BLaER1 treated with 17β-estradiol and CSF1 and Interleukin-3, amounts not matched to agents 10 nM and 100 nM (cell line): ENCODE data around the gene BBLN.

Experiments
- H3K27ac ChIP-seq, 11 experiments: shearing (Covaris generic); formaldehyde crosslinking; 2 replicates each; pipeline ENCODE4 v1.8.1; 2022
- H3K27me3 ChIP-seq, 11 experiments: shearing (Covaris generic); formaldehyde crosslinking; 2 replicates each; pipeline ENCODE4 v1.8.1; 2022
- H3K36me3 ChIP-seq, 11 experiments: shearing (Covaris generic); formaldehyde crosslinking; 2 replicates each; pipeline ENCODE4 v1.8.1; 2022
- H3K4me1 ChIP-seq, 10 experiments: shearing (Covaris generic); formaldehyde crosslinking; 2 replicates each; pipeline ENCODE4 v1.8.1; 2022
- H3K4me2 ChIP-seq, 11 experiments: shearing (Covaris generic); formaldehyde crosslinking; 2 replicates each; pipeline ENCODE4 v1.8.1; 2022
- H3K4me3 ChIP-seq, 10 experiments: shearing (Covaris generic); formaldehyde crosslinking; 2 replicates each; pipeline ENCODE4 v1.8.1; 2022
- H3K9ac ChIP-seq, 11 experiments: shearing (Covaris generic); formaldehyde crosslinking; 2 replicates each; pipeline ENCODE4 v1.8.1; 2022
- H3K9me3 ChIP-seq, 11 experiments: shearing (Covaris generic); formaldehyde crosslinking; replicated peaks in 1 of 11; 2 replicates each; pipeline ENCODE4 v1.8.1; 2022
- H4K20me1 ChIP-seq, 11 experiments: shearing (Covaris generic); formaldehyde crosslinking; 2 replicates each; pipeline ENCODE4 v1.8.1; 2022
- Cebpa-rat ChIP-seq, 11 experiments: shearing (Covaris generic); IDR thresholded peaks; 2 replicates each; pipeline ENCODE4 v1.8.1; 2022

The BBLN gene

GRCh38 chr9:128193469-128194096, 33.5 kb downstream of the BBLN start:
- Histone ChIP-seq H3K4me3 (no peak overlapping the region), H3K9me3 (no peaks in the 10 kb centered on the region), H3K27me3 (no peaks in the 10 kb centered on the region), H3K4me1 (peaks cover 20 to 42% (median 32%) of the 10 kb centered on the region in 10 experiments), H3K4me2 (peak overlapping the region in 9 of 11 experiments; percentile 3 to 99 (median 26); a peak in 9 of 22 replicates), H3K27ac (no peak overlapping the region), H3K36me3 (peaks cover 7 to 19% (median 17%) of the 10 kb centered on the region in 11 experiments; a peak in 19 of 22 replicates), H4K20me1 (peaks cover 0 to 11% (median 0%) of the 10 kb centered on the region in 11 experiments; a peak in 2 of 22 replicates), H3K9ac (0 out of 22 replicates have a peak overlapping the region, but pooled peaks of 1 of the 11 experiments have one; percentile 23)
- no peak for TF ChIP-seq Cebpa-rat (IDR thresholded peaks at IDR 0.05)

- no peaks in the 10 kb centered on the region for H4K20me1 ChIP-seq
- H3K9me3 ChIP-seq, result no peaks in the 10 kb centered on the region
- no peak overlapping the region for H3K27ac ChIP-seq
- no peaks in the 10 kb centered on the region for H3K36me3 ChIP-seq
- H3K9ac ChIP-seq, result 0 out of 22 replicates have a peak overlapping the region, but pooled peaks of 1 of the 11 experiments have one; percentile 13
- no peak for TF ChIP-seq Cebpa-rat (IDR thresholded peaks at IDR 0.05)
- H3K4me2 ChIP-seq, result peak overlapping the region in 5 of 11 experiments; percentile 30 to 100 (median 99); a peak in 7 of 22 replicates
- no peak overlapping the region for H3K4me3 ChIP-seq
- peaks cover 0 to 3% (median 0%) of the 10 kb centered on the region in 11 experiments; a peak in 2 of 22 replicates for H3K27me3 ChIP-seq
- H3K4me1 ChIP-seq, result peaks cover 17 to 44% (median 37%) of the 10 kb centered on the region in 10 experiments
Observed at GRCh38 chr9:128201441-128202369, 41.6 kb downstream of the BBLN start.

- H3K36me3 ChIP-seq, result no peaks in the 10 kb centered on the region
- TF ChIP-seq Cebpa-rat (IDR thresholded peaks at IDR 0.05), result no peak
- peaks cover 0 to 3% (median 0%) of the 10 kb centered on the region in 11 experiments; a peak in 2 of 22 replicates for H3K27me3 ChIP-seq
- H3K4me1 ChIP-seq, result peaks cover 26 to 54% (median 46%) of the 10 kb centered on the region in 10 experiments
- H3K4me2 ChIP-seq, result peak overlapping the region; percentile 97 to 100 (median 99)
- peak overlapping the region in 7 of 11 experiments; percentile 31 to 67 (median 45); a peak in 11 of 22 replicates for H3K27ac ChIP-seq
- H4K20me1 ChIP-seq, result no peaks in the 10 kb centered on the region
- H3K4me3 ChIP-seq, result peak overlapping the region in 7 of 10 experiments; percentile 69 to 76 (median 70); a peak in 7 of 20 replicates
- no peaks in the 10 kb centered on the region for H3K9me3 ChIP-seq
- H3K9ac ChIP-seq, result peak overlapping the region in 7 of 11 experiments; percentile 13 to 83 (median 77); a peak in 9 of 22 replicates
Observed at GRCh38 chr9:128202648-128203023, 42.6 kb downstream of the BBLN start.

GRCh38 chr9:128203024-128203706, 43.1 kb downstream of the BBLN start, which contains the start of gene DNM1:
DNM1 (plus strand) TSS chr9:128203379; CDS start chr9:128203471, 92 bp downstream.
- peak within 1 kb of the TSS; percentile 60 to 76 (median 70) for H3K4me3 ChIP-seq
- H3K27ac ChIP-seq, result peak within 1 kb of the TSS in 9 of 11 experiments; percentile 14 to 67 (median 63); a peak in 17 of 22 replicates
- TF ChIP-seq Cebpa-rat (IDR thresholded peaks at IDR 0.05), result no peak
- H4K20me1 ChIP-seq, result no peaks in the 10 kb centered on the region
- peaks cover 32 to 59% (median 51%) of the 10 kb centered on the region in 10 experiments for H3K4me1 ChIP-seq
- no peaks in the 10 kb centered on the region for H3K9me3 ChIP-seq
- H3K9ac ChIP-seq, result peak within 1 kb of the TSS; percentile 56 to 83 (median 72); a peak in 21 of 22 replicates
- H3K36me3 ChIP-seq, result no peaks in the 10 kb centered on the region
- peaks cover 0 to 3% (median 0%) of the 10 kb centered on the region in 11 experiments; a peak in 2 of 22 replicates for H3K27me3 ChIP-seq
- peak within 1 kb of the TSS; percentile 97 to 100 (median 99) for H3K4me2 ChIP-seq

- H3K36me3 ChIP-seq, result no peaks in the 10 kb centered on the region
- peaks cover 39 to 67% (median 59%) of the 10 kb centered on the region in 10 experiments for H3K4me1 ChIP-seq
- no peak for TF ChIP-seq Cebpa-rat (IDR thresholded peaks at IDR 0.05)
- H3K4me2 ChIP-seq, result peak overlapping the region; percentile 97 to 100 (median 99)
- no peaks in the 10 kb centered on the region for H4K20me1 ChIP-seq
- peaks cover 0 to 3% (median 0%) of the 10 kb centered on the region in 11 experiments; a peak in 2 of 22 replicates for H3K27me3 ChIP-seq
- peak overlapping the region; percentile 60 to 76 (median 70) for H3K4me3 ChIP-seq
- peak overlapping the region; percentile 56 to 83 (median 72); a peak in 21 of 22 replicates for H3K9ac ChIP-seq
- no peaks in the 10 kb centered on the region for H3K9me3 ChIP-seq
- H3K27ac ChIP-seq, result peak overlapping the region in 8 of 11 experiments; percentile 14 to 67 (median 64); a peak in 16 of 22 replicates
Observed at GRCh38 chr9:128203707-128204551, 43.9 kb downstream of the BBLN start.

GRCh38 chr9:128204858-128205257, 44.8 kb downstream of the BBLN start:
- TF ChIP-seq Cebpa-rat (IDR thresholded peaks at IDR 0.05), result no peak
- Histone ChIP-seq H3K9ac (peak overlapping the region in 6 of 11 experiments; percentile 64 to 81 (median 77); a peak in 9 of 22 replicates), H3K4me2 (peak overlapping the region; percentile 97 to 100 (median 99)), H4K20me1 (no peaks in the 10 kb centered on the region), H3K27me3 (peaks cover 0 to 3% (median 0%) of the 10 kb centered on the region in 11 experiments; a peak in 2 of 22 replicates), H3K4me3 (peak overlapping the region in 6 of 10 experiments; percentile 64 to 76 (median 72); a peak in 5 of 20 replicates), H3K4me1 (peaks cover 46 to 76% (median 68%) of the 10 kb centered on the region in 10 experiments), H3K9me3 (no peaks in the 10 kb centered on the region), H3K36me3 (no peaks in the 10 kb centered on the region), H3K27ac (peak overlapping the region in 5 of 11 experiments; percentile 63 to 67 (median 66); a peak in 10 of 22 replicates)

GRCh38 chr9:128205296-128205944, 45.4 kb downstream of the BBLN start:
- Histone ChIP-seq H3K4me1 (peaks cover 46 to 78% (median 71%) of the 10 kb centered on the region in 10 experiments), H4K20me1 (no peaks in the 10 kb centered on the region), H3K9ac (peak overlapping the region in 2 of 11 experiments; percentile 9 to 21; a peak in 1 of 22 replicates), H3K36me3 (no peaks in the 10 kb centered on the region), H3K9me3 (no peaks in the 10 kb centered on the region), H3K4me3 (no peak overlapping the region), H3K4me2 (peak overlapping the region in 8 of 11 experiments; percentile 97 to 100 (median 100); a peak in 17 of 22 replicates), H3K27me3 (peaks cover 0 to 3% (median 0%) of the 10 kb centered on the region in 11 experiments; a peak in 2 of 22 replicates), H3K27ac (peak overlapping the region in 2 of 11 experiments; percentile 69 to 76; a peak in 3 of 22 replicates)
- TF ChIP-seq Cebpa-rat (IDR thresholded peaks at IDR 0.05), result no peak
